Stimulated activated CD4-positive, alpha-beta T cell treated with anti-CD3 and anti-CD28 coated beads, Interleukin-1b, Interleukin-23, amount 100 ng/mL, for 1 hour (primary cell): ENCODE data around the gene ORMDL3.

ENCODE experiments used
- DNase-seq, 2 donors: peaks; one replicate each; pipeline ENCODE4 v3.0.0-alpha.2; 2020; ENCODE audit warnings: low read depth in 2 of 2

Gene ORMDL3, protein sequence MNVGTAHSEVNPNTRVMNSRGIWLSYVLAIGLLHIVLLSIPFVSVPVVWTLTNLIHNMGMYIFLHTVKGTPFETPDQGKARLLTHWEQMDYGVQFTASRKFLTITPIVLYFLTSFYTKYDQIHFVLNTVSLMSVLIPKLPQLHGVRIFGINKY

DNA sequence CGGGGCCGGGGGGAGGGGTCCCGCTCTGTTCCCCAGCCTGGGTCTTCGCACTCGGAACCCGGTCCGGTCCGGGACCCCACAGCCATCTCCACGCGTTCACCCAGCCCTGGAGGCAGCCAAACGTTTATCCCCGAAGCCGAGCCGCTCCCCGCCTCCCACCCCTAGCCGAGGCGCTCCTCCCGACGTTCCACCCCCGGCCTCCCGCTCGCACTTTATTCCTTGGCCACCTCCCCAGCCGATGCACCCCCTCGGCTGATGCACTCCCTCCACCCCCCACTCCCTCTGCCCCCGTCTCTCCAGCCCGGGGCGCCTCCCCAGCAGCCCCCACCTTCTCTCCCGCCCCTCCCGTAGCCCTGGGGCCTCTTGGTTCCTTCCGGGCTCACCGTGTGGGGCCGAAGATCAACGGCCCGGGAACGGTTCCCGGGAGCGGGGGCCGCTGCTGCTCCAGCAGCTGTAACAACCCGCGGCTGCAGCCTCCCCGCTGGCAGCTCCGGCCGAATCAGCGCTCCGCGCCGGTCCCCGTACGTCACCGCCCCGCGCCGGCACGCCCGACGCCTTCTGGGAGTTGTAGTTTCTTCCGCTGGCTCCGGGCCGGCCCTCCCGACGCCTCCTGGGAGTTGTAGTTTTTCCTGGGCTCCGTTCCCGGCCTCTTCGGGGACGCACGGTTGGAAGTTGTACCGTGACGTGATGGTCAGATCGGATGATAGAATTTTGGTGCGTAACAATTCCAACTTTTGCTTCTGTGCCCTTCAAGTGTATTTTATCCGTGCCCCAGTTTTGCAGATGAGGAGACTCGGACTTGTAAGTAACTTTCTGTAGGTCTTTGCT, at the start of gene ORMDL3, which contains the start of gene LRRC3C:
TSS of gene ORMDL3 (minus strand) at position 501 of the 828 bp plus-strand sequence. CDS start 3,398 bp downstream, outside the sequence.
TSS of gene LRRC3C (plus strand) at position 632 of the 828 bp plus-strand sequence. CDS start 13,792 bp downstream, outside the sequence.
- peak; percentile 74 to 85 for DNase-seq

- no peak for DNase-seq
These were observed 48.4 kb upstream of the ORMDL3 start for GRCh38 chr17:39975801-39976200.

- DNase-seq = no peak
These were observed 47.0 kb upstream of the ORMDL3 start for GRCh38 chr17:39974433-39974832.

DNA sequence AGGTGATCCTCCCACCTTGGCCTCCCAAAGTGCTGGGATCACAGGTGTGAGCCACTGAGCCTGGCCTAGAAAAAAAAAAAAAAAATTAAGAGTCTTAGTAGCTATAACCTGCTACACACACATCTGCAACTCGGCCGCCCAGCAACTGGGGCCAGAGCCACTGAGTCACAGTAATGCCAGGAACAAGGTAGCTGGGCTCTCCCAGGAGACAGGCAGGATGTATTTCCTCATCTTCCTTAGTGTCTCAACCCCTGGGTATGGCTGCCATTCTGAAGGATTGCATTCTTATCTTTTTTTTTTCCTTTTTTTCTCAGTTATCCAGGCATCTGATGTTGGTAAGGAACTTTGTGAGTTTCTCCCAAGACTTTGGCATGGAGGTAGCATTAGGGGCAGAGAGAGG, 46.1 kb upstream of the ORMDL3 start:
- DNase-seq = no peak

DNA sequence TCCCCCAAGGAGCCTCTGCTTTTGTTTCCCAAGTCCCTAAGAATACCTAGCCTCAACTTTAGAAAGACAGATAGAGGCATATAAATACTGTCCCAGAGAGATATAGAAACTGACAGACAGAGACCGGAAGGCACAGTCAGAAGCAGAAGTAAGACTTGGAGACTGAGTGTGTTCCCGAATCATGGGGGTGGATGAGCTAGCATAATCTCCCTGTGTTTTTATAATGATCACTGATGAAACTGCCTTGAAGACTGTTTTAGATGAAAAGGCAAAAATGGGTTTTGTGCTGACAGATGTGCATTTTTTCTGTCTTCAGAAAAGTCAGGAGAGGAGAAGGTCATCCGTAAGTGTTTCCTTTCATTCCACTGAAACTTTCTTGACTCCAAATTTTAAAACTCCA, 44.9 kb upstream of the ORMDL3 start:
- no peak for DNase-seq

DNA sequence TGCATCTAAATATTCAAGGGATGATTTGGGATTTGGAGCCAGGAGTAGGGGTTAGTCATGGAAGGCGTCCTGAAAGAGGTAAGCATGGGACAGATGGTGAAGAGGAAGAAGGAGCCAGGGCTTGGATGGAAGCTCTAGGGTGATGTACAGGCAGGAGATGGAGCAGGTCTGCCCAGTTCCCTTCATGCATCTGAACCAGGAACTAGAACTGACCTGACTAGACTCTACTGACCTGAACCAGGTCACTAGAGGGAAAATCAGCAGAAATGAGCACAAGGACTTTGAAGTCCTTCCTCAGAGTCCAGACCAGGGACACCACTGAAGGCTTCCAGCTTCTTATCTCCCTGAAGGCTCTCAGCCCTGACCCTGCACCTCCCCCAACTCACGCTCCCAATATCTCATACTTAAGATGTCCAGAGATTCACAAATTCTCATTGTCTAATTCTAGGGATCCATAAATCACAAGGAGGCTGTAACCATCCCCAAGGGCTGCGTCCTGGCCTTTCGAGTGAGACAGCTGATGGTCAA, 43.7 kb upstream of the ORMDL3 start:
- no peak for DNase-seq

- no peak for DNase-seq
These were observed 42.8 kb upstream of the ORMDL3 start for GRCh38 chr17:39970157-39970692.

- DNase-seq = no peak
These were observed 42.0 kb upstream of the ORMDL3 start for GRCh38 chr17:39969375-39969774.

- DNase-seq = no peak
These were observed 41.4 kb upstream of the ORMDL3 start for GRCh38 chr17:39968761-39969160.

DNA sequence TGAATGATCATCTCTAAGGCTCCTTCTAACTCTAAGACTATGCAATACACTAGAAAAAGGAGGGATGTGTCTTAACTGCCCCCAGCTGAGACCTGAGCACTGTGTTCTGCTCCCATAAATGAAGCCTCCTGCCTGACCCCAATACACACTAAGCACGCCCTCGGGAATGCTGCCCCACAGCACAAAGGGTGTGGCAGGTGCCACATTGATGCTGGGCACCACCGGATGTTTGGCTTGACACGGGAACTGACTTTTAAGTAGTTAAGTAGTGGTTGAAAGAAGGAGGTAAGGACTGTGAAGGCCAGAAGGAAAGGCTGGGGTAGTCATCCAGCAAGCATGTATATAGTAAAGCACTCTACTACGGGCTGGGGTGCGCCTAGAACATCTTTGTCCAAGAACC, 39.4 kb upstream of the ORMDL3 start:
- no peak for DNase-seq

DNA sequence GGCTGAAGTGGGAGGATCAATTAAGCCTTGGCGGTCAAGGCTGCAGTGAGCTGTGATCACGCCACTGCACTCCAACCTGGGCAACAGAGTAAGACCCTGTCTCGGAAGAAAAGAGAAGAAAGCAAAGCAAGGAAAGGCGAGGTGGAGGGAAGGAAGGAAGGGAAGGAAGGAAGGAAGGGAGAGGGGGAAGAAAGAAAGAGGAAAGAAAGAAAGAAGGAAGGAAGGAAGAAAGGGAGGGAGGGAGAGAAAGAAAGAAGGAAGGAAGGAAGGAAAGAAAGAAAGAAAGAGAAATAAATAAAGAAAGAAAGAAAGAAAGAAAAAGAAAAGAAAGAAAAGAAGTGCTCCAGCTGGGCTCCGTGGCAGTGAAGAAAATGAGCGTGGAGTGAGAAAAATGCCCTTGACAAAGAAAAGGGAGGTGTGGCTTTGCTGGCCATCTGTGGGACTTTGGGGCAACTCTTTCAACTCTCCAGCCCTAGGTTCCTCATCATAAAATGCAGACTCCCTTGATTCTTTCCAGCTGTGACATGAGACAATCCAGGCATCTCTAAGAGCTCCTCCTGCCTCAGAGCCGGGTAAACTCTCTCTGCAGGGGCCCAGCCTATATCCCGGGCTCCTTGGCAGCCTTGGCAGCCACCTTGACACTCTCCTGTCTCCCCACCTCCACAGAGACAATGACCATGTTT, 37.8 kb upstream of the ORMDL3 start:
- no peak for DNase-seq

GRCh38 chr17:39963829-39964228, 36.4 kb upstream of the ORMDL3 start:
- DNase-seq = peak in 1 of 2 donors; percentile 7

- no peak for DNase-seq
These were observed 35.3 kb upstream of the ORMDL3 start, which contains the start of gene GSDMA for GRCh38 chr17:39962642-39963220. TSS of gene GSDMA (plus strand) at chr17:39963004. CDS start at chr17:39965688, 2,684 bp downstream.

DNA sequence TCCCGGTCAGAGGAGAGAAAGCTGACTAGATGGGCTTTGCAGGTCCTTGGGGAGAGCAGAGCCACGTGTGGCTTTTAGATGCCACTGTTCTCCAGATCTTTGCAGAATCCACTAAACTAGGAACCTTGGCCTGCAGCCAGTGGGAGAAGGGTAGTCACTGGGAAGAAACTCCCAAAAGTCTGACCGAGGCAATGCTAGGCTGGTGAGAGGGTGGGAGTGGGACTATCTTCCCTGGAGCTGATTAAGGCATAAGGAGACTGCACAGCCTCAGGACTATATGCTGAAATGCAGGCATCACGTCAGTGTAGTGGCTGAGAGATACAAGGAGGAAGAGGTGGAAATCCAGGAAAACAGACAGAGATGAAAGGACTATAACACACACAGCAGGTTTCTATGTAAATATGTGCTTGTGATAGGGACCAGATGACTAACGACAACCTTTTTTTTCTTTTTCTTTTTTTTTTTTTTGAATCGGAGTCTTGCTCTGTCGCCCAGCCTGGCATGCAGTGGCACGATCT, 33.2 kb upstream of the ORMDL3 start:
- DNase-seq = no peak

DNA sequence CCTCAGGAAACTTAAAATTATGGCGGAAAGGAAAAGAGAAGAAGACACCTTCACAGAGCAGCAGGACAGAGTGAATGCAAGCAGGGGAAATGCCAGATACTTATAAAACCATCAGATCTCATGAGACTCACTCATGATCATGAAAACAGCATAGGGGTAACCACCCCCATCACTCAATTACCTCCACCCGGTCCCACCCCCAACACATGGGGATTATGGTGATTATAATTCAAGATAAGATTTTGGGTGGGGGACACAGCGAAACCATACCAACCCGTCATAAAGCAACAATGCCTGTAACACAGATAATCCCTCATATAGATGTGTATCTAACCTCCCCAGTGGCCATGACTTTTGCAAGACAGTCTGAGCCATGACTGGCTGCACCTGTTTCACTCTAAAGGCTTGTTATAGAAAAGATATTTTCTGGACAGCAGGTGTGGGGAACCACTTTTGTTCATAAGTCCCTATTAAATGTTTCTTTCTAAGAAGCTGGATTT, 28.4 kb upstream of the ORMDL3 start:
- no peak for DNase-seq

GRCh38 chr17:39954876-39955275, 27.5 kb upstream of the ORMDL3 start:
- no peak for DNase-seq

DNA sequence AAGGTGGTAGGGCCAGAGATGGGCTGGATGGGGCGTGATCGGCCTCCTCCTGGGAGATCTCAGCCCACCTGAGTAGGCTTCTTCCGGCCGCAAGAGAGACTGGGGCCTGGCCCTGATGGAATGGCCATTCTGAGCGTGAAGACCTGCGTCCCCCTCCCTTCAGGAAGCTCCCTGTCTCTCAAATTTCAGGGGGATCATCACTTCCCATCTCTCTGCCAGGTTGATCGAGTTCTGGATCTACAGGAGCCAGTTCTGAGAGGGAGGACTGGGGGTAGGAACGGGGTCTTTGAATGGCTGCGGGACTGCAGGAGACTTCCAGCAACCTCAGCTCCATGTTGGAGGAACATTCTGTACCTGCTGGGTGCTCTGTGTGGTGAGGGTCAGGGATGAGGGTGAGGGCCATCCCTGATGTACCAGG, 26.1 kb upstream of the ORMDL3 start:
- DNase-seq = no peak

DNA sequence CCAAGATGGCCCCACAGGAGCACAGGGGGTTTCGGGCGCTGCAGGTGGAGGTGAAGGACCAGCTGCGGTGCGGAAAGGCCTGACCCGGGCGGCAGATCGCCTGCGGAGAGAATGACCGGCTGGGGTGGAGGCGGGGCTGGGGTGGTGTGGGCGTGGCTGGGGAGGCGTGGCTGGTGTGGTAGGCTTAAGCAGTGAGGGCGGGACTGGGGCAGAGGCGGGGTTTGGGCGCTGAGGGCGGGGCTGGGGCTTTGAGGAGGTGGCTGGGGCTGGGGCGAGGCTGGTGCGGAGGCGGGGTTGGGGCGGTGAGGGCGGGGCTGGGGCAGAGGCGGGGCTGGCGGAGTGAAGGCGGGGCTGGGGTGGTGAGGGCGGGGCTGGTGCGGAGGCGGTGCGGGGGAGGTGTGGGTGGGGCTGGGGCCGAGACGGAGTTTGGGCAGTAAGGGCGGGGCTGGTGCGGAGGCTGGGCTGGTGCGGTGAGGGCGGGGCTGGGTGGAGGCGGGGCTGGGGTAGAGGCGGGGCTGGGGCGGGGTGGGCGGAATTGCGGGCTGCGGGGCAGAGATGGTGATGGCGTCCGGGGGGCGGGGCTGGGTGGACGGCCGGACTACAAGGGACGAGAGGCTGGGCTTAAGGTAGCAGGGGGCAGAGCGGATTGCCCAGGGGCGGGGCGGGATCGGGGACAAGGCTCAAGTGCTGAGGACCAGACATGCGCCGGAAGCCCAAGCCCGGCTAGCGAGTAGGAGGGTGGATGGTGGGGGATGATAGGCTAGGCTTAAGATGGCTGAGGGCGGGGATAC, 25.5 kb upstream of the ORMDL3 start:
- peak; percentile 76 to 97 for DNase-seq

DNA sequence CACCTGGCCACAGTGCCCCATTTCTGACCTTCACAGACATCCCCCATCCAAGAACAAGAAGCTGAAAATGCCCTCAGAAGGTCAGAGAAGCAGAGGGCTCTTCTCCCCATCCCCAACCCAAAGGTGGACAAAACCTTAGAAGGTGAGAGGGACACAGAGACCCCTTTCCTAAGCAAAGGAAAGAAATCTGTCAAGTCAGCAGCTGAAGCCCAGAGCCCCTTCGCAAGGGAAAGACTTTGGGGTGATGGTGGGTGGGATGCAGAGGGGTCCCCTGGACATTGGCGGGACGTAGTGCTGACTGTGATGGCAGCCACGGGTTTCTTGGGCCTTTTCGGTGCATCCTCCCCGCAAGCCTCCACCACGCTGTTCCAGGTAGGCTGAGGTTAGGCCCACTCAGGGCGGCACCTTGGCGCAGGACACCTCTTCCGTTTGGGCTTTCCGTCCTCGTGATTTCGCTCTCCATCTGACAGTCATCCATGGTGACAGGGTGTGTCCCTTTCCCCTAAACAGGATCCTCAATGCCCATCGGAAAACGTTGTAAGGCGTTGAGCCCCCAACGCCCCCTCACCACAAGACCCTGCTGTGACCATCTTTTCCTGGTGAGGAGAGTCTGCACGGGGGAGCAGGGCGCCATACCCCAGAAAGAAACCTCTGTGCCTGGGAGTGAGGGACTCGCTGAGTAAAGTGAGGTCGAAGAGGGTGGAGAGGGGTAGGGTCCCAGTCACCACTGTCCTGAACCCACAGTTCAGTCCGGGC, 24.7 kb upstream of the ORMDL3 start:
- DNase-seq = no peak
